PC-9 (cell line): ENCODE data around the gene AQP3. TPM values are rescaled to one million over a fixed set of nuclear protein-coding genes. Genes with fewer than 3 reads are reported as not detected.
"Not testable (repeated sequence)": the region's sequence is repeated elsewhere in the genome, so short reads cannot be mapped to it uniquely, and the experiment has no call there.

Source experiments
- BruUV-seq: library from RNA; stranded (reverse); fragments of 400-500 nt; replicated peaks from 2 replicates; lab custom pipeline; 2021; lab: Mats Ljungman, UMichigan
- CTCF ChIA-PET: fragments of 300-600 bp; sonication (Branson Sonifier 250); formaldehyde crosslinking; loops from one replicate; lab custom pipeline; 2022; ENCODE audit warnings: antibody characterized with exemption; lab: Charles Lee
- POLR2A ChIA-PET: fragments of 300-600 bp; sonication (Branson Sonifier 250); formaldehyde crosslinking; loops from one replicate; lab custom pipeline; 2022; ENCODE audit warnings: antibody characterized with exemption; ENCODE audit not compliant: unreplicated experiment; lab: Charles Lee
- DNase-seq, 2 experiments: peaks; one replicate each; pipeline versions ENCODE4 v3.0.0 to v3.0.0-alpha.2; 2015 to 2022; ENCODE audit warnings: mixed read lengths in 1 of 2
- H2AFZ ChIP-seq: fragments of 200-600 bp; sonication (generic); 2 replicates; pipeline ENCODE4 v1.8.1; 2017; ENCODE audit warnings: antibody characterized with exemption
- H3F3A ChIP-seq: fragments of 200-600 bp; sonication (generic); 2 replicates; pipeline ENCODE4 v1.8.1; 2017; ENCODE audit warnings: antibody characterized with exemption, mild to moderate bottlenecking, low read depth; ENCODE audit not compliant: insufficient read depth
- H3K27ac ChIP-seq: fragments of 200-600 bp; sonication (generic); 2 replicates; pipeline ENCODE4 v1.6.1; 2016; ENCODE audit warnings: mixed run types
- H3K27me3 ChIP-seq: fragments of 200-600 bp; sonication (generic); 2 replicates; pipeline ENCODE4 v1.6.1; 2016; ENCODE audit warnings: low read depth, mixed run types; ENCODE audit not compliant: insufficient read depth
- H3K36me3 ChIP-seq: fragments of 200-600 bp; sonication (generic); 2 replicates; pipeline ENCODE4 v1.6.1; 2016; ENCODE audit warnings: low read depth, mixed run types
- H3K4me1 ChIP-seq: fragments of 200-600 bp; sonication (generic); replicated peaks from 2 replicates; pipeline ENCODE4 v1.6.1; 2016; ENCODE audit warnings: mixed run types; ENCODE audit not compliant: insufficient read depth
- H3K4me2 ChIP-seq: fragments of 200-600 bp; sonication (generic); 2 replicates; pipeline ENCODE4 v1.6.1; 2017; ENCODE audit warnings: mixed run types
- H3K4me3 ChIP-seq: fragments of 200-600 bp; sonication (generic); 2 replicates; pipeline ENCODE4 v1.6.1; 2016; ENCODE audit warnings: mixed run types
- H3K79me2 ChIP-seq: fragments of 200-600 bp; sonication (generic); 2 replicates; pipeline ENCODE4 v1.6.1; 2017; ENCODE audit warnings: low read depth, mixed run types
- H3K9me2 ChIP-seq: fragments of 200-600 bp; sonication (generic); 2 replicates; pipeline ENCODE4 v1.8.1; 2017; ENCODE audit warnings: mild to moderate bottlenecking; ENCODE audit not compliant: insufficient read depth
- H3K9me3 ChIP-seq: fragments of 200-600 bp; sonication (generic); 2 replicates; pipeline ENCODE4 v1.8.1; 2016; ENCODE audit warnings: low read depth; ENCODE audit not compliant: insufficient read depth
- H4K20me1 ChIP-seq: fragments of 200-600 bp; sonication (generic); 2 replicates; pipeline ENCODE4 v1.8.1; 2017; ENCODE audit not compliant: insufficient read depth
- EZH2 ChIP-seq: fragments of 200-600 bp; sonication (generic); IDR thresholded peaks from 2 replicates; pipeline ENCODE4 v1.8.0; 2017; ENCODE audit warnings: antibody characterized with exemption, low read depth
- intact Hi-C: fragments of 100-400 bp; cut with micrococcal nuclease; formaldehyde crosslinking; loops from one replicate; pipeline ENCODE4 v1.10.0; 2022; ENCODE audit not compliant: unreplicated experiment
- total RNA-seq: library from RNA; stranded (reverse); gene quantifications from 2 replicates; pipeline ENCODE4 v1.2.3, GENCODE V29; 2021
- TF ChIP-seq, protein P1 (sequence below): fragments of 200-600 bp; sonication (generic); conservative IDR thresholded peaks from 2 replicates; pipeline ENCODE4 v1.6.1; 2017; ENCODE audit warnings: mixed run types, antibody characterized with exemption, mild to moderate bottlenecking, moderate library complexity

AQP3 gene
- total RNA-seq, 1 experiment from 2014 or later, result 9.9 TPM

DNA sequence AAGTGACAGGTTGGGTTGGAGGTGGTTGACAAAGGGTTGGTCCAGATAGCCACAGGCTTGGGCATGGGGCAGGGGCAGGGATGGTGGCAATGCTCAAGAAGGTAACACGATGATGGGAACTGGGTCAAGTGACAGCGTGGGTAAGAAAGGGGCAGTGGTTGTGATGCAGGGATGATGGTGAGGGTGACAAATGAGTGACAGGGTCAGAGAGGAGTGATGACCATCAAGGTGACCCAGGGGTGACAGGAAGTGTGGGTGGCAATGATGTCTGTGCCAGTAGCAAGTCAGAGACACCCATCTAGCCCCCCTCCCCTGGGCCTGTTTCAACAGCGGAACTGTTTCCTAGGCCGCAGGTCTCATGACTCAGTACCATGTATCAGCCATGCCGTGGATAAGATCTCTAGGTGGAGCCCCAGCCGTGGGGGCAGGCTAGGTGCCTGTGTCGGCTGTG is 20.5 kb downstream of the AQP3 start:
- no peaks in the 10 kb centered on the region for H3K79me2 ChIP-seq
- no peaks in the 10 kb centered on the region for H3K9me3 ChIP-seq
- H3K27me3 ChIP-seq, result no peaks in the 10 kb centered on the region
- no TSS peak for BruUV-seq
- H3F3A ChIP-seq, result peaks cover 7% of the 10 kb centered on the region; the same call in 1 of the 2 replicates
- no peak overlapping the region for H3K27ac ChIP-seq
- H3K36me3 ChIP-seq, result no peaks in the 10 kb centered on the region
- no peak overlapping the region for H2AFZ ChIP-seq
- H3K4me3 ChIP-seq, result no peak overlapping the region
- ChIA-PET POLR2A (no interaction called here), CTCF (no interaction called here)
- no peaks in the 10 kb centered on the region for H3K9me2 ChIP-seq
- no peak for DNase-seq
- intact Hi-C loops, result no loop called here
- peaks cover 16% of the 10 kb centered on the region for H3K4me1 ChIP-seq
- no peak for TF ChIP-seq EZH2
- TF ChIP-seq, protein P1, sequence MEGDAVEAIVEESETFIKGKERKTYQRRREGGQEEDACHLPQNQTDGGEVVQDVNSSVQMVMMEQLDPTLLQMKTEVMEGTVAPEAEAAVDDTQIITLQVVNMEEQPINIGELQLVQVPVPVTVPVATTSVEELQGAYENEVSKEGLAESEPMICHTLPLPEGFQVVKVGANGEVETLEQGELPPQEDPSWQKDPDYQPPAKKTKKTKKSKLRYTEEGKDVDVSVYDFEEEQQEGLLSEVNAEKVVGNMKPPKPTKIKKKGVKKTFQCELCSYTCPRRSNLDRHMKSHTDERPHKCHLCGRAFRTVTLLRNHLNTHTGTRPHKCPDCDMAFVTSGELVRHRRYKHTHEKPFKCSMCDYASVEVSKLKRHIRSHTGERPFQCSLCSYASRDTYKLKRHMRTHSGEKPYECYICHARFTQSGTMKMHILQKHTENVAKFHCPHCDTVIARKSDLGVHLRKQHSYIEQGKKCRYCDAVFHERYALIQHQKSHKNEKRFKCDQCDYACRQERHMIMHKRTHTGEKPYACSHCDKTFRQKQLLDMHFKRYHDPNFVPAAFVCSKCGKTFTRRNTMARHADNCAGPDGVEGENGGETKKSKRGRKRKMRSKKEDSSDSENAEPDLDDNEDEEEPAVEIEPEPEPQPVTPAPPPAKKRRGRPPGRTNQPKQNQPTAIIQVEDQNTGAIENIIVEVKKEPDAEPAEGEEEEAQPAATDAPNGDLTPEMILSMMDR, result no peak
- no peaks in the 10 kb centered on the region for H4K20me1 ChIP-seq
- no peak overlapping the region for H3K4me2 ChIP-seq

DNA sequence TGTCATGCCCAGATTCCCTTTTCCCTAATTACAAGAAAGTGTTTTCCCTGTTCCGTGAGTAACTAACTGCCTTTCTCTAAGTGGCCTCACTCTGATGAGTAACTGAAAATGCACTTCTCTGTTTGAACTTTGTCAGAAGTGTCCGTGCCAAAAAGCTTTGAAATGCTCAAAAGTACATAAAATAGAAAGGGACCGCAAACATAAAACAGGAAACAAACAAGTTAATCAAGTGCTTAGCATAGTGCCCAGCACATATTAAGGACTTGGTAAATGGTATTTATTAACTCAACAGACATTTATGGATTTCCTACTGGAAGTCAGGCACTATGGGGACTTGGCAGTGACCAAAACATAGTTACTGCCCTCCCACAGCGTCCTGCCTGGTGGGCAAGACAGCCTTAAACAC is 22.3 kb downstream of the AQP3 start:
- DNase-seq, result peak in 1 of 2 experiments; percentile 54
- intact Hi-C loops, result no loop called here
- no peak overlapping the region for H2AFZ ChIP-seq
- H3K79me2 ChIP-seq, result no peaks in the 10 kb centered on the region
- H3K9me3 ChIP-seq, result no peaks in the 10 kb centered on the region
- no TSS peak for BruUV-seq
- 0 out of 2 replicates have a peak, but pooled peaks cover 6% of the 10 kb centered on the region for H3F3A ChIP-seq
- POLR2A ChIA-PET, result no interaction called here
- no peaks in the 10 kb centered on the region for H3K9me2 ChIP-seq
- no peaks in the 10 kb centered on the region for H3K27me3 ChIP-seq
- CTCF ChIA-PET, result no interaction called here
- no peaks in the 10 kb centered on the region for H3K36me3 ChIP-seq
- H3K27ac ChIP-seq, result peak overlapping the region; percentile 33
- no peak overlapping the region for H3K4me2 ChIP-seq
- H4K20me1 ChIP-seq, result no peaks in the 10 kb centered on the region
- peaks cover 4% of the 10 kb centered on the region; the same call in 1 of the 2 replicates for H3K4me1 ChIP-seq
- no peak overlapping the region for H3K4me3 ChIP-seq
- TF ChIP-seq, protein P1, result no peak

DNA sequence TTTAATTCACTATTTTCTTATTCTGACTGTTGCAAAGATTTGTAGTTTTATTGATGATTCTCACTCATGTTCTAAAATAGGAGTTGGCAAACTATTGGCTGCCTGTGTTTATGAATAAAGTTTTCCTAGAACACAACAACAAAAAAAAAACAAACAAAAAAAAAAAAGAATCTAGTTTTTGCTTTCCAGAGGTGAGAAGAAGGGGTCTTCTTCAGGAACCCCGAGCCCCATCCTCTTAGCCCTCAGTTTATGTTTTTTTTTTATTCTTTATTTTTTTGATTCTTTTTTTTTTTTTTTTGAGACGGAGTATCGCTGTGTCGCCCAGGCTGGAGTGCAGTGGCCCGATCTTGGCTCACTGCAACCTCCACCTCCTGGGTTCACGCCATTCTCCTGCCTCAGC is 22.9 kb downstream of the AQP3 start:
- H3K9me3 ChIP-seq, H3K27me3 ChIP-seq, CTCF ChIA-PET, H3K36me3 ChIP-seq, BruUV-seq, H4K20me1 ChIP-seq, H3K9me2 ChIP-seq, intact Hi-C loops, H3K4me1 ChIP-seq, H3K4me2 ChIP-seq, H2AFZ ChIP-seq, H3K79me2 ChIP-seq, H3K4me3 ChIP-seq, H3F3A ChIP-seq, DNase-seq, POLR2A ChIA-PET: not testable (repeated sequence)
- 0 out of 2 replicates have a peak overlapping the region, but pooled peaks have one; percentile 33 for H3K27ac ChIP-seq

DNA sequence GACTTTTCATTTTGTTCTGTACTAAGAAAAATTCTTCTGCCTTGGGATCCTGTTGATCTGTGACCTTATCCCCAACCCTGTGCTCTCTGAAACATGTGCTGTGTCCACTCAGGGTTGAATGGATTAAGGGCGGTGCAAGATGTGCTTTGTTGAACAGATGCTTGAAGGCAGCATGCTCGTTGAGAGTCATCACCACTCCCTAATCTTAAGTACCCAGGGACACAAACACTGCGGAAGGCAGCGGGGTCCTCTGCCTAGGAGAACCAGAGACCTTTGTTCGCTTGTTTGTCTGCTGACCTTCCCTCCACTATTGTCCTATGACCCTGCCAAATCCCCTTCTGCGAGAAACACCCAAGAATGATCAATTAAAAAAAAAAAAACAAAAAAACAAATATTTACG is 23.4 kb downstream of the AQP3 start:
- H3K36me3 ChIP-seq, H4K20me1 ChIP-seq, POLR2A ChIA-PET, intact Hi-C loops, H3K27ac ChIP-seq, H3F3A ChIP-seq, H2AFZ ChIP-seq, DNase-seq, H3K27me3 ChIP-seq, H3K4me2 ChIP-seq, H3K9me3 ChIP-seq, BruUV-seq, H3K4me1 ChIP-seq, H3K4me3 ChIP-seq, CTCF ChIA-PET, H3K79me2 ChIP-seq, H3K9me2 ChIP-seq: not testable (repeated sequence)
